Stimulated activated CD8-positive, alpha-beta memory T cell treated with anti-CD3 and anti-CD28 coated beads, Interleukin-4, amount 100 ng/mL, for 48 hours (primary cell): ENCODE data around the gene CDH13.

Source experiments
- DNase-seq: peaks from one replicate; pipeline ENCODE4 v3.0.0-alpha.2; 2020

Gene CDH13

DNA sequence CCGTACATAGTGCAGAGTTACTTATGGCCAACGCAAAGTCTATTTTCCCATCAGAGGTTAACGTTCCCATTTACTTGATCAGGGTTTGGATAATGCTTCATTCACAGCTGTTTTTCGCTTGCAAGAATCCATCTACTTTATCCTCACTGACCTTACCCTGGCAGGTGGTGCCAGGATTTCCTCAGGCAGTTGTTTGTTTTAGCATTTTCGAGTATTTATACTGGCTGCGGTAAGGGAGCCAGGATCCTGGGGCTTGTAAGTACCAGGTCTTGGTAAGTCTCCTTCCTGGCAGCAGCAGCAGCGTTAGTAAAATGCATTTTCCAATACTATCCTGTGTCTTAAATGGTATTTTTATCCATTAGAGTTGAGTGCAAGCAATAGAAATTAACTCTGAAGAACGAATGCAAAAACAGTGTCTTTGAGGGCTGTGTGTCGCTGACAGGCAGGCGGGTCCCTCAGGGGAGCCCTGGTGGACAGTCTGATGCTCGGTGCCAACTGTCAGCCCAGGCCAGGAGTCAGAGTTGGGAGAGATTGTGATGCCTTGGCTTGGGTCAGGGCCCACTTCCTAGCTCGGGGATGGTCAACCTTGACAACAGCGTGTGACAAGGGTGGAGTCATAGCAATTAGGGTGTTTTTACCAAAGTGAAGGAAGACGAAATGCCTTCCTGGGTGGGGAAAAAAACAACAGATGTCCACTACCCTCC lies 1088.6 kb downstream of the CDH13 start:
- DNase-seq: no peak

DNA sequence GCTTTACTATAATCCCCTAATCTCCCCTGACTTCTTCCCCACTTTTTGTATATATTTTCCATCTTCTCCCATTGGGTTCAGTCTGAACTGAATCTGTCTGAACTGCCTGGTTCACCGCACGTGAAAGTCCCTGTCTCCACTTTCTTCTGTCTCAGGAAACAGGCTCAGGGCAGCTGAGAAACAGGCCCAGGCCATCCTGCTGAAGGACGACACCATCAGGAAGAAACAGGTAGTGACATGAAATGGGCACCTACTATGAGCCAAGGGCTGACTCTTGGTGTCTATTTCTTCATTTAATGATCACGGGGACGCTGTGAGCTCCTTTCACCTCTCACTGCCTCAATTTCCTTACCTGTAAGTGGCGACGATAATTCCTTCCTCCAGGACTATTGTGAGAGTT lies 1090.5 kb downstream of the CDH13 start:
- DNase-seq: no peak

DNA sequence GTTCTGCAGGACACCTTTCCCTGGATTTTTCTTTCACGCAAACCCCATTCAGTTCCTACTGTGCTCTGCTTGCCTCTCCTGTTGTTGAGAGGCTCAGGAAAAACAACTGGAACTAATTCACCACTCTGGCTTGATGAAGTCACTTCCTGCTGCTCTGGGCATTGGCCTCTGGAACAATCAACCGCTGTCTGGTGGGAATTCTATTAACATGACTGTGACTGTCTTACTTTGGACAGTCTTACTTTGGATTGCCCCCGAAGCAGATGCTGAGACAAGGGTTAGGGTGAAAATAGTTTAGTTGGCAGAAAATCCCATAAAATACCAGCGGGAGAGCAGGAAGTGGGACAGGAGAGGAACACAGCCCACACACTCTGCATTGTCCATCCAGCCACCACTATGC lies 1091.0 kb downstream of the CDH13 start:
- no peak for DNase-seq

DNA sequence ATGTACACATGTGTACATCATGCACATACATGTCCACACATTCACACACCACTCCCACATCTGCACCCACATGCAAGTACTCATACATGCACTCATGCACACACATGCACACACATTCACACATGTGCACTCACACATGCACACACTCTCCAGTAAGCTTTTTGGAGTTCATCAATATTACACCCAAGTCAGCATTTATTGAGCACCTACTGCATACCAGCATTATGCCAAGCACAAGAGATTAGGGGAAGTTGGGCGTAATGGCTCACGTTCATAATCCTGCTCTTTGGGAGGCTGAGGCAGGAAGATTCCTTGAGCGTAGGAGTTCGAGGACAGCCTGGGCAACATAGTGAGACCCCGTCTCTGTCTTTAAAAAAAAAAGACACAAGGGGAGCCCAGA lies 1093.4 kb downstream of the CDH13 start:
- no peak for DNase-seq

DNA sequence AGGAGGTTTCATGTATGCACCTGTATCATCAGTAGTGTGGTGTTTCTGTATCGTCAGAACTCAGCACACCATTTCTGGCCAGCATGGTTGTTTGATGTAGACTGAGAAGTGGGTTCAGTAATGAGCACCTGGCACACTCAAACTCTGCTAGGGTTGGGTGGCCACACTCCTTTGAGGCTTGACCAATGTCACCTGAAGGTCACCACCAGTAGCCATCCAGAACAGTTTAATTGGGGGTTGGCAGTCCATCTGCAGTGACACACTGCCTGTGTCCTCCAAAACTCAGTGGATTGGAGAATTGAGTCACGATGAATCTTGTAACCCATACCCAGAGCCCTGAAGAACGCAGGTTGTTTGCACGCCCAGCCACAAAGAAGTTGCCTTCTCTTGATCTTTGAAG lies 1094.2 kb downstream of the CDH13 start:
- DNase-seq: no peak

DNA sequence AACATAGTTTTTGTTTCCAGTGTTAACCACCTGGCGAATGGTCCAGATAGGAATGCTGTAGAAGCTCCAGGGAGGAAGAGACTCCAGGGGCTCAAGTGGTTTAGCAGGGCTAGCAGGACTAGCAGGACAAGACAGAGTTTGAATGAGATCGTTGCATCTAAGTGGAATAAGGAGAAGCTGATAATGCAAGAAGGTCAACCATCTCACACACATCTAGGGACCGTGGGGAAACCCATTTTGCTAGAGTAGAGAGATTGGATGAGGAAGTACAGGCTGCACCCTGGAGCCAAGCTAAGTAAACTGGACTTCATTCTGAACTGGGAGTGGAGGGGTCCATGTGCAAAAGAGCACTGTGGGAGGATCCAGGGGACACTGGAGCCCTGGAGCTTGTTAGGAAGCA lies 1094.9 kb downstream of the CDH13 start:
- no peak for DNase-seq

DNA sequence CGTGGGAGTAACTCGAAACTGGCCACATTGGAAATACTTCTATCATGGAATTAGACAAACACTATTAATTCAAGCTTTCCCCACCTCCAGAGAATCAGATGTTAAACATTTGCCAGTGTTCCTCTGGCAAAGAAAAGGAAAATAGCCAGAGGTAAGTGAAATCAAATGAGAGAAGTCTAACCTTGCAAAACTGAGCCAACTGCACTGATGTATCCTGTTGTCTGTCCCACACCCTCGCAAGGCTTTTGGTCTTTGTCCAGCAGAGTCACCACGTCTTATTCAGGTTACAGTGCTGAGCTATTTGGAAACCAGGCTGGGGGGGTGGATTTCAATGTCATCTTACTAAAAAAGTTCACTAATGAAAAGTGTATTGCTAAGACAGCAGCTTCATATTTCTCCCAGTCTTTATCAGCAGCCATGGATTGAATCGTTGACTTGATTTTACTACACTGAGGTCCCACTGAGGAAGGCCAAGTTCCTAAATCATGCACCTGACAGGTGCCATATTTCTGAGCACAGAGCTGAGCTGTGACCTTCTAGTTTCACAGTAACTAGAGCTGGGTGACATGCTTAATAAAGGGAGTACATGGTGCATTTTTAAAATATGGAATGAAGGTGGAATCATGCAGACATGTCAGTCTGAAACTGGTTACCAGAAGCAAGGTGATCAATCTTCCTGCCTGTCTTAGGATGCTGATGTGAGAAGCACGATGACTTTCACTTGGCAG lies 1095.9 kb downstream of the CDH13 start:
- no peak for DNase-seq

DNA sequence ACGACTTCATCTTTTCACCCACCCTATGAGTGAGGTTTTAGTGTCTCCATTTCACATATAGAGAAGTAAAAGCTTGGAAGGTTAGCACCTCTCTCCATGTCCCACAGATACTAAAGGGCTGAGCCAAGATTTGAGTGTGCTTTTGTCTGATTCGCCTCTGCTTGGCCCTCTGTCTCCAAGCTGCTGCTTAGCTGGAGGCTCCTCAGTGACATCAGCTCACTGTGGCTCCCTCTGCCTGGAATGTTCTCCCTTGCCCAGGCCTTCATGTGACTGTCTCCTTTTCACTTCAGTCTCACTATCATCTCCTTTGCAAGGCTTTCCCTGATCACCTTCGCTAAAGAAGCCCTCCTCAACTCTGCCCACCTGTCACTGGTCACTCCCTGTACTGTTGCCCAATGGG lies 1096.5 kb downstream of the CDH13 start:
- no peak for DNase-seq

DNA sequence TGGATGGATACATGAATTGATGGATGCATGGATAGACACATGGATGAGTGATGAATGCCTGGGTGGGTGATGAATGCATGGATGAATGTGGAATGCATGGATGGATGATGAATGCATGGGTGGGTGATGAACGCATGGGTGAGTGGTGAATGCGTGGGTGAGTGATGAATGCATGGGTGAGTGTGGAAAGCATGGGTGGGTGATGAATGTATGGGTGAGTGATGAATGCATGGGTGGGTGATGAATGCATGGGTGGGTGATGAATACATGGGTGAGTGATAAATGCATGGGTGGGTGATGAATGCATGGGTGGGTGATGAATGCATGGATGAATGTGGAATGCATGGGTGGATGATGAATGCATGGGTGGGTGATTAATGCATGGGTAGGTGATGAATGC lies 1097.1 kb downstream of the CDH13 start:
- DNase-seq: no peak

DNA sequence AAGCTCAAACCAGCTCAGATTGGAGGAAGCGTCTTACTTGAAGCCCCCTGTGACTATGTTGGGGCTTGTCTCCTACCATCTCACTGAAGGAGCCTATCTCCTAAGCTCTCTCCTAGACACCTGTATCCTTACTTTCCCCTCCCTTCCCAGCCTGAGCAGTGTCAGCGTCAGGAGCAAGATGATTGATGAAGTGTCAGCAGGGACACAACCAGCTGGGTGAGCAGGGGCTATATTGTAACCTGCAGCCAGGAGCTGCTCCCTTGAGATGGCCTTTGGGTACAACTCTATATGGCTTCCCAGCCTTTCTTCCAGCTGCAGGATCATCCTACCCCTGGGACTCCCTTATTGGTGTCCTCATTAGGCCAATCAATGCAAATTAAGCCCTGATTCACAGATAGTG lies 1097.8 kb downstream of the CDH13 start:
- DNase-seq: no peak

DNA sequence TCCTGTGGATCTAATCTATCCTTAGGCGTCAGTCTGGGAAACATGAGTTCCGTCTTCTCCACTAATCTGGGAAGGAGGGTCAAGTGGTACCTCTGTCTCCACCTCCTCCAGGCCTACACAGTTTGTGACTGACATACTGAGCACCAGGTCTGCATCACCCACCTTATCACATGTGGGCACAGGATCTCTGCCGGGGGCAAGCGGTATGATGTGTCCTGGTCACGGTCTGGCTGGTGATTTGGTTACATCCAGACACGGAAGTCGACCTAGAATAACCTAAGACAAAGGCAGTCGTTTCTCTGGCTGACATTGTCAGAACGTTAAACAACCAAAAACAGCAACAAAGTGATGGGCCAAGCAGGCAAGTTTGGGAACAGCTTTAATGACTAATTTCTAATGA lies 1098.5 kb downstream of the CDH13 start:
- DNase-seq: no peak

DNA sequence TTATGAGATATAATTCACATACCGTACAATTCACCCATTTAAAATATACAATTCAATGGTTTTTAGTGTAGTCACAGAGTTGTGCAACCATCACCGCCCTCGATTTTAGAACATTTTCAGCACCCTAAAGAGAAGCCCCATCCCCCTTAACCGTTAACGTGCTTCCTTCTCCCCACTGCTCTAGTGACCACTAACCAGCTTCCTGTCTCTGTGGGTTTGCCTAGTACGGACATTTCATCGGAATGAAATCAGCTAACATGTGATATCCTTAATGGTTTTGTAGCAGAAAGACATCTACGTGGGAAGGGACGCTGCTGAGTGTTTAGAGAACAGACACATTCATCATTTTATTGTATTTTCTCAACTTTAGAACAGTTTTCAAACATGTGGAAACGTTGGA lies 1100.2 kb downstream of the CDH13 start:
- no peak for DNase-seq

DNA sequence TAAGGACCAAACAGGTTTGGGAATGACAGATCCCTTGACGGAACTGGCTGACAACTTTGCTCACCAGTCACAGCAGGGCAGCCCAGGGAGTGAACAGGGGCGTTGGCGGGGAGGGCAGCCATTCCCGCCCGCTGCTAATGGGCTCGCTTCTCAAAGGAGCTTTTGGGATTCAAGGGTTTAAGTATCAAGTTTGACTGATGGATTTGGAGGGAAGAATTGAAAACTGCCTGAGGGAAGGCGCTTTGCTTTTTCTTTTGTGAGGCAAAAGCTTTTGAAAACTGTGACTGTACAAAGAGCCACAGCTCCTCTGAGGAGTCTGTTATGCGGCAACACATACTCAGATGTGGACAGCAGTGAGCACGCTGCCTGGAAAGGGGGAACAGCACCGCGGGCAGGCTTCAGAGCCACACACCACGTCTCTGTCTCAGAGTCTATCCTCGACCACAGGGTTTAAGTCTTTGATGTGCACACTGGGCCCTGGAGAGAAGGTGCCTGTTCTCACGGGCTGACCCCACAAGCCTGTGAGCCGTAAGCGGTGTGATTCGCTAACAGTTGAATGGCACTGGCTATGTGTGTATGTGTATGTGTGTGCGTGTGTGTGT lies 1101.1 kb downstream of the CDH13 start:
- DNase-seq: no peak

DNA sequence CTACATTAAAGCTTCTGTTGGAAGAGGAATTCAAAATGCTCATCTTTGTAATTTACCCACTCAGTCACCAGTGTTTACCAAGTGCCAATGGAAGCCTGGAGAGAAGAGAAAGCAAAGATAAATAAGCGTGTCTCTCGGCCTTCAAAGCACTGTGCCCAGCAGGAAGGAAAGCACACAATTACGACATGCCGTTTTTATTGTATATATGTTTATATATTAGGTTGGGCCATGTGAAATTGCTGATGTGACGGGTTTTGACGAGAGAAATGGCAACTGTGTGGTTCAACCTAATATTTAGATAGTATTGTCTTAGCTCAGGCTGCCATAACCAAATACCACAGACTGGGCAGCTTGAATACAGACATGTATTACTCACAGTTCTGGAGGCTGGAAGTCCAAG lies 1101.7 kb downstream of the CDH13 start:
- DNase-seq: no peak

DNA sequence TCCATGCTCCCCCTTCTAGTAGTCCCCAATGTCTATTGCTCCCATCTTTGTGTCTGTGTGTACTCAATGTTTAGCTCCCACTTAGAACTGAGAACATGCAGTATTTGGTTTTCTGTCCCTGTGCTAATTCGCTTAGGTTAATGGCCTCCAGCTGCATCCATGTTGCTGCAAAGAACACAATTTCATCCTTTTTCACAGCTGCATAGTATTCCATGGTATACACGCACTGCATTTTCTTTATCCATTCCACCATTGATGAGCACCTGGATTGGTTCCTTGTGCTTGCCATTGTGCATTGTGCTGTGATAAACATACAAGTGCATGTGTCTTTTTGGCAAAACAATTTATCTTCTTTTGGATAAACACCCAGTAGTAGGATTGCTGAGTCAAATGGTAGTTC lies 1104.0 kb downstream of the CDH13 start:
- DNase-seq: no peak

DNA sequence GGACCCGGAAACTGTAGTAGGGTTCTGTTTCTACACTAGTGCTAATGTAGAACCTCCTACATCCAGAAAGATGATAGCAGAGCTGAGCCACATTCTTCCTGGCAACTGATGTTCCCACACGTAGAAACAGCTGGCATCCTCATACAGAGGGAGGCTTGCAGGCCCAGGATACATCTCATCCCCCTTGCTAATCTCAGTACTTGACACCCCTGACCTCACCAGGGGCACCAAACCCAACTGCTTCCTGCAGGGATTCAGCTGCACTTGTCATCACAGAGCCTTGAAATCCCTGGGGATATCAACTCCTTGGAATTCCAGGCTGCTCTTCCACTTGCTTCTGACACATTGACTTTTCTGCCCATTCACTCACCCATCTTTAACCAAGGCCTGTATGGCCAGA lies 1105.8 kb downstream of the CDH13 start:
- DNase-seq: no peak

DNA sequence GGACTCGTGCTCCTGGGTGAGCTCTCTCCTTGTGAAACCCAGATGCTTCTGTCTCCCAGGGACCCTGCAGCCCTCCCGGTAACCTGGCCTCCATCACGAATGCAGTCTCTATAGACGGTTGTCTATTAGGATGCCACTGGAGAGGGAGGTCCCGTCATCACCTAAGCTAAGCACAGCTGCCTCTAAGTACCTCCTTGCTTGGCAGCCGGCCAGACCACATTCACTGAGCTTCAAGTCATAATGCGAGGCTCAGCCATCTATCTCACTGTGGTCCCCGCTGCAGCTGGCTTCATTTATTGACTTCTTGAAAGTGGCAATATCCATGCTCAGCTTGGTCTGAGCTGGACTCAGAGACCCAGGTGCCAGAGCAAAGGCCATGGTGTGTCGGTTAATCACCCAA lies 1106.5 kb downstream of the CDH13 start:
- DNase-seq: no peak

DNA sequence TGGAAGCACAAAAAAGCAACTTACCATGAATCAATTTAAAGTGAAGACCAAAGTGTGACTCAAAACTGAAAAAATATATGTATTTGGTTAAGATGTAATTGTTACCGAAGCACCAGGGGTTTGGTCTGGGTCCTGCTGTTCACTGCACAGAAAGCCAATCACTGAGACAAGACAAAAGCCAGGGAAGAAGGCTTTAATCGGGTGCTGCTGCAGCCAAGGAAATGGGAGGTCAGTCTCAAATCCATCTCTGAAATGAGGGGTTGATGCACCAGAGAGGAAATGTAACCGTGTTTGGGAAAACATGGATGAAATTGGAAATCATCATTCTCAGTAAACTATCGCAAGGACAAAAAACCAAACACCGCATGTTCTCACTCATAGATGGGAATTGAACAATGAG lies 1107.4 kb downstream of the CDH13 start:
- no peak for DNase-seq

DNA sequence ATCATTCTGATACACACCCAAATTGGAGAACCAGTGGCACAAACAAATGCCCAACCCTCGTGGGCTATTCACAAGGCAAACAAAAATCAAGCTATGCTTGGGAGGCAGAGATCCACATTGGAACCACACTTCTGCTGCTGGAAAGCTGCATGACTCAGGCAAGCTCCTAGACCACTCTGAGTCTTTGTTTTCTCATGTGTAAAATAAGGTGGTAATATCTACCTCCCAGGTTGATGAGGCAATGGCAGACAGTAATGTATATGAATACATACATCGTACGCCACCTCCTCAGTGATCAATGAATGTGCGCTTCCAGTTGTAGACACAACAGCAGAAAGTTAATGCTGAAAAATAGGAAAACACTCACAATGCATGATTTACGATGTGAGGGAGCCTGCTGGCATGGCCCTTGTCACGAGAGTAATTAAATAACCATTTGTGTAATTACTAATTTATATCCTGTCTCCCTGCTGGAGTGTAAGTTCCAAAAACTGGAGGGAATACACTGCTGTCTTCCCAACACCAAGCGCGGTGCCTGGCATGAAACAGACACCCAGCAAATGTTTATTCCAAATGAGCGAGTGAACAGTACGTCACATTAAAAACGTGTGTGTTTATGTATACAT lies 1111.1 kb downstream of the CDH13 start:
- no peak for DNase-seq

DNA sequence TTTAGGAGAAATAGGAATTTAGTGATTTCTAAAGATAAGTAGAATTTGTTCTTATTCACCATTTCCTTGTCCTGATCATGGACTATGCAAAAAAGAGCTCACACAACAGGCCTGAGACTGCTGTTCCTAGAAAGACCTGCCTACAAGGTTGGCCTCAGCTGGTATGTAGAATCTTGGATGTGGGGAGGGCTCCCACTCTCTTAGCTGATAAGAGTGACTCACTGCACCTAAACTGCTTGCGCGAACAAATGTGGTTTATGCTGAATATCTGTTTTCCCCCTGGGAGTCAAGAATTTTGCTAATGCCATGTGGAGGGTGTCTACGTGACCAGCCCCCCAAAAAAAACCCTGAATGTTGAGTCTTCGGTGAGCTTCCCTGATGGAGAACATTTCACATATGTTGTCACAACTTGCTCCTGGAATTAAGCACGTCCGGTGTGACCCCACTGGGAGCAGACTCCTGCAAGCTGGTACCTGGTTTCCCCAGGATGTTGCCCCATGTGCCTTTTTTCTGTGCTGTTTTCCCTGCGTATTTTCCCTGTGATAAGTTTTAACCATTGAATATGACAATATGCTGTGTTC lies 1112.2 kb downstream of the CDH13 start:
- DNase-seq: no peak

DNA sequence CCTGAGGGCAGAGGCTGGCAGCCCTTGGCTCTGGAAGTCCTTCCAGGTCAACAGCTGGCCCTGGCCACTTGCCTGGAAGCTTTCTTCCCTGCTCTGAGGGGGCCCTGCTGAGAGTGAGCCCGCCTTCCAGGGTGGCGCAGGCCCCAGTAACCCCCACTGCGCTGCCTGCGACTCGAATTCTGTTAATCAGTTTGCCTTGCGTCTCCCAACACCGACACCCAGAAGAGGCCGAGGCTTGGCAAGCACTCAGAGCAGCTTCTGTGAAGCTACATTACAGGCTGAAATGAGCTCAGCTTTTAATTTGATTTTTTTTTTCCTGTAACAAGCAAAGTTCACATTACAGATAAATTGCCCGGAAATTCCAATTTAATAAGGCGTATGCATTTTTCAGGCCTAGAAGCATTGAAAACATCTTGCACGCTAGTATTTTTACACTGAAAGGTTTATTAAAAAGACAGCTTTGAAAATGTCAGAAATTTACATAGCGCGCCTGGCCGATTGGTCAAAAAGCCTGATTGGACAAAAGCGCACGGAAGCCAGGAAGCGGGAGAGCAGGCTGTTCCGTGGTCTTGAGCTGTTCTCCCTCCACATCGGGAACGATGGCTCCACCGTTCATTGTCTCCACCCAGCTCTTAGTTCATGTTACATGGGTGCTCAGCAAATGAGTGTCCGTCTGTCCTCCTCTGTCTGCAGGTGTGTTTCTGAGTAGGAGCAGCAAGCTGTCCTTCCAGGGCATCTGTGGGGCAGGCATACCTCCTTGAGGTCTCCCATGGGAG lies 1115.5 kb downstream of the CDH13 start:
- no peak for DNase-seq

DNA sequence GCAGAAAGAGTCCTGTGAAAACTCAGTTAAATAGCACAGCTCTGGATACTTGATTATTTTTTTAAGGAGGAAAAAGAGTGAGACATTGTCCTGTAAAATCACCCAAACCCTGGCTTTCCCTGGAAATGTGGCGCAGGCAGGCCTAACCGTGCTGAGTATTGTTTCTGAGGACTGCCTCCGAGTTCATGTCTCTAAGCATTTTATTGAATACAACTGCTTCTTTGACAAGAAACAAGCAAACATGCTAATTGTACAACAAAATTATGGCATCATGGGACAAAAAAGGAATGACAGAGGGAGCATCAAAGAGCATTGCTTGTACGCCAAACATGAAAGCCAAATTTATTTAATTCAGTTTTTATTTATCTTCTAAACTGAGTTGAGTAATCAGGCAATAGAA lies 1116.5 kb downstream of the CDH13 start:
- DNase-seq: no peak

DNA sequence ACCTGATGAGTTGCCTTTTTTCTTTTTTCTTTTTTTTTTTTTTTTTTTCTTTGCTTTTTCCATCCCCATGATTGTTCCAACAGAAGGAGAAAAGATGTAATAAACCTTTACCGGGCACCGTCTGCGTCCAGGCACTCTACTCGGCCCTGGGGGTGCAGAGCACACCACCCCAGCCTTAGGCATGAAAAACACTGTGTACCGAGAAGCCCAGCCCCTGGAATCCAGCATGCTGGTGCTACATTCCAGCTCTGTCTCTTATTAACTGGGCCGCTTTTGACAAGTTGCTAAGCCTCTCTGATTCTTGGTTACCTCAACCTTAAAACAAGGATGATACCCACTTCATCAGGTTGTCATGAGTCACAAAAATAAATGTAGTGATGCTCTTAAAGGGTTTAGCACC lies 1117.0 kb downstream of the CDH13 start:
- no peak for DNase-seq
